OCI-LY3 (cell line): ENCODE results near the gene CENPB.
A peak's percentile ranks its signal among the peaks of the same experiment; 100 is the strongest.
"Not testable (repeated sequence)": the region's sequence is repeated elsewhere in the genome, so short reads cannot be mapped to it uniquely, and the experiment has no call there.

Experiments used
- H2AFZ ChIP-seq: fragments of 200-600, 300-600 bp; shearing (Covaris generic); 2 replicates; pipeline ENCODE4 v1.6.0; 2014; ENCODE audit warnings: antibody characterized with exemption, low read depth, low read length
- H3K27ac ChIP-seq: fragments of 200-600, 300-600 bp; sonication (generic); 2 replicates; pipeline ENCODE4 v1.5.1; 2014; ENCODE audit warnings: mild to moderate bottlenecking, low read length, moderate library complexity, mixed read lengths
- H3K27me3 ChIP-seq: fragments of 200-600, 300-600 bp; sonication (generic); 2 replicates; pipeline ENCODE4 v1.6.1; 2014; ENCODE audit warnings: low read depth, low read length, mixed read lengths
- H3K36me3 ChIP-seq: fragments of 200-600, 300-600 bp; sonication (generic); replicated peaks from 2 replicates; pipeline ENCODE3; 2014; ENCODE audit warnings: low read depth, low read length, mixed read lengths
- H3K4me1 ChIP-seq: fragments of 300-600, 200-600 bp; sonication (generic); 2 replicates; pipeline ENCODE4 v1.6.1; 2014; ENCODE audit warnings: low read length, mixed read lengths
- H3K4me2 ChIP-seq: fragments of 200-600, 300-600 bp; sonication (generic); 2 replicates; pipeline ENCODE4 v1.6.1; 2014; ENCODE audit warnings: low read length, mixed read lengths
- H3K4me3 ChIP-seq: fragments of 300-600, 200-600 bp; sonication (generic); 2 replicates; pipeline ENCODE4 v1.5.1; 2014; ENCODE audit warnings: antibody characterized with exemption, mild to moderate bottlenecking, low read length, moderate library complexity
- H3K79me2 ChIP-seq: fragments of 300-600, 200-600 bp; shearing (Covaris generic); 2 replicates; pipeline ENCODE4 v1.6.1; 2014; ENCODE audit warnings: mild to moderate bottlenecking, low read length, mixed read lengths
- H3K9ac ChIP-seq: fragments of 300-600, 200-600 bp; shearing (Covaris generic); 2 replicates; pipeline ENCODE4 v1.6.0; 2014; ENCODE audit warnings: mild to moderate bottlenecking, low read length, moderate library complexity
- H3K9me3 ChIP-seq: fragments of 200-600, 300-600 bp; shearing (Covaris generic); 2 replicates; pipeline ENCODE4 v1.6.1; 2014; ENCODE audit warnings: low read length, mixed read lengths; ENCODE audit not compliant: insufficient read depth
- H4K20me1 ChIP-seq: fragments of 200-600, 300-600 bp; sonication (generic); 2 replicates; pipeline ENCODE4 v1.6.1; 2016; ENCODE audit warnings: low read length, mixed read lengths; ENCODE audit not compliant: insufficient read depth
- EZH2phosphoT487 ChIP-seq: fragments of 200-600 bp; shearing (Covaris generic); IDR thresholded peaks from 2 replicates; pipeline ENCODE4 v1.6.1; 2018; ENCODE audit warnings: antibody characterized with exemption, mixed run types, low read depth
- TF ChIP-seq, protein P1 (sequence below): fragments of 200-600, 300-600 bp; sonication (generic); IDR thresholded peaks from 2 replicates; pipeline ENCODE4 v1.5.1; 2014; ENCODE audit warnings: antibody characterized with exemption, low read length, low read depth

The CENPB gene

GRCh38 chr20:3795511-3796468, 9.2 kb upstream of the CENPB start, which contains the start of gene CDC25B:
CDC25B (plus strand) TSS chr20:3796310; CDS start chr20:3796532, 222 bp downstream.
- H3K9me3 ChIP-seq: no peaks in the 10 kb centered on the region
- peak within 1 kb of the TSS; percentile 79 for H3K4me2 ChIP-seq
- H3K4me3 ChIP-seq: peak within 1 kb of the TSS; percentile 86
- no peaks in the 10 kb centered on the region for H4K20me1 ChIP-seq
- TF ChIP-seq, protein P1, sequence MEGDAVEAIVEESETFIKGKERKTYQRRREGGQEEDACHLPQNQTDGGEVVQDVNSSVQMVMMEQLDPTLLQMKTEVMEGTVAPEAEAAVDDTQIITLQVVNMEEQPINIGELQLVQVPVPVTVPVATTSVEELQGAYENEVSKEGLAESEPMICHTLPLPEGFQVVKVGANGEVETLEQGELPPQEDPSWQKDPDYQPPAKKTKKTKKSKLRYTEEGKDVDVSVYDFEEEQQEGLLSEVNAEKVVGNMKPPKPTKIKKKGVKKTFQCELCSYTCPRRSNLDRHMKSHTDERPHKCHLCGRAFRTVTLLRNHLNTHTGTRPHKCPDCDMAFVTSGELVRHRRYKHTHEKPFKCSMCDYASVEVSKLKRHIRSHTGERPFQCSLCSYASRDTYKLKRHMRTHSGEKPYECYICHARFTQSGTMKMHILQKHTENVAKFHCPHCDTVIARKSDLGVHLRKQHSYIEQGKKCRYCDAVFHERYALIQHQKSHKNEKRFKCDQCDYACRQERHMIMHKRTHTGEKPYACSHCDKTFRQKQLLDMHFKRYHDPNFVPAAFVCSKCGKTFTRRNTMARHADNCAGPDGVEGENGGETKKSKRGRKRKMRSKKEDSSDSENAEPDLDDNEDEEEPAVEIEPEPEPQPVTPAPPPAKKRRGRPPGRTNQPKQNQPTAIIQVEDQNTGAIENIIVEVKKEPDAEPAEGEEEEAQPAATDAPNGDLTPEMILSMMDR: no peak; the same call in 1 of the 2 replicates
- TF ChIP-seq EZH2phosphoT487: no peak
- peaks cover 26% of the 10 kb centered on the region for H3K4me1 ChIP-seq
- peak within 1 kb of the TSS; percentile 78 for H3K27ac ChIP-seq
- peaks cover 11% of the 10 kb centered on the region for H3K36me3 ChIP-seq
- H3K79me2 ChIP-seq: peaks cover 8% of the 10 kb centered on the region
- peak within 1 kb of the TSS; percentile 95 for H3K9ac ChIP-seq
- no peaks in the 10 kb centered on the region for H3K27me3 ChIP-seq
- peak within 1 kb of the TSS; percentile 92 for H2AFZ ChIP-seq

- TF ChIP-seq EZH2phosphoT487: no peak
- TF ChIP-seq, protein P1: no peak
- Histone ChIP-seq H4K20me1 (no peaks in the 10 kb centered on the region), H3K4me2 (peak overlapping the region; percentile 79), H3K9me3 (no peaks in the 10 kb centered on the region), H3K27me3 (no peaks in the 10 kb centered on the region), H3K4me1 (peaks cover 26% of the 10 kb centered on the region), H3K9ac (peak overlapping the region; percentile 95), H3K79me2 (peaks cover 8% of the 10 kb centered on the region), H3K27ac (peak overlapping the region; percentile 78; the same call in 1 of the 2 replicates), H3K36me3 (peaks cover 11% of the 10 kb centered on the region), H2AFZ (peak overlapping the region; percentile 92), H3K4me3 (peak overlapping the region; percentile 86)
Measured at GRCh38 chr20:3794701-3795420, 8.3 kb upstream of the CENPB start.

DNA sequence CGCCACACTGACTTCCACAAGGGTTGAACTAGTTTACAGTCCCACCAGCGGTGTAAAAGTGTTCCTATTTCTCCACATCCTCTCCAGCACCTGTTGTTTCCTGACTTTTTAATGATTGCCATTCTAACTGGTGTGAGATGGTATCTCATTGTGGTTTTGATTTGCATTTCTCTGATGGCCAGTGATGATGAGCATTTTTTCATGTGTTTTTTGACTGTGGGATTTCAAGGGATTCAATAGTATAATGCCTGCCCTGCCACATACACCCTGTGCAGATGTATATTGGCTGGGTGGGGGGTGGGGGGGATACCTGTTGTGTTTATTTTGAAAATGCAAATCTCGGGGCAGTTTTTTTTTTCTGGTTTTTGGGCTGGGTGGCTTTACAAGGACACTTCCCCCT, 7.6 kb upstream of the CENPB start:
- H3K27me3 ChIP-seq, H4K20me1 ChIP-seq, H3K9ac ChIP-seq, H3K79me2 ChIP-seq, H3K9me3 ChIP-seq, H3K4me3 ChIP-seq, H3K27ac ChIP-seq, H3K4me2 ChIP-seq, H2AFZ ChIP-seq: not testable (repeated sequence)
- peaks cover 11% of the 10 kb centered on the region for H3K36me3 ChIP-seq
- H3K4me1 ChIP-seq: peaks cover 19% of the 10 kb centered on the region

DNA sequence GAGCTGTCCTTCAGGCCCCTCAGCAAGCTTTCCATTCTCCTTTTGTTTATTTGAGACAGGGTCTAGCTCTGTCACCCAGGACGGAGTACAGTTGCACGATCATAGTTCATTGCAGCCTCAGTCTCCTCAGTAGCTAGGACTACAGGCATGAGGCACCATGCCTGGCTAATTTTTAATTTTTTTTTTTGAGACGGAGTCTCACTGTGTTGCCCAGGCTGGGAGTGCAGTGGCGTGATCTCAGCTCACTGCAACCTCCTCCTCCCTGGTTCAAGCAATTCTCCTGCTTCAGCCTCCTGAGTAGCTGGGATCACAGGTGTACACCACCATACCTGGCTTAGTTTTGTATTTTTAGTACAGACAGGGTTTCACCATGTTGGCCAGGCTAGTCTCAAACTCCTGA, 2.7 kb upstream of the CENPB start:
- H3K4me1 ChIP-seq, H3K36me3 ChIP-seq, H3K9me3 ChIP-seq, H3K27ac ChIP-seq, H3K4me2 ChIP-seq, H3K79me2 ChIP-seq, H3K9ac ChIP-seq, H3K4me3 ChIP-seq, H2AFZ ChIP-seq, H3K27me3 ChIP-seq, H4K20me1 ChIP-seq: not testable (repeated sequence)
